Midbrain (tissue), 1 donor: ENCODE results near the gene TSPAN14.

Source experiments
- DNase-seq: peaks from one replicate; lab custom pipeline; 2025; lab: John Stamatoyannopoulos, UW

The TSPAN14 gene

GRCh38 chr10:80454513-80455460, 677 bp downstream of the TSPAN14 start:
- DNase-seq = no peak

GRCh38 chr10:80455461-80456349, 1.6 kb downstream of the TSPAN14 start:
- no peak for DNase-seq

- DNase-seq = no peak
Observed at GRCh38 chr10:80457554-80458262, 3.6 kb downstream of the TSPAN14 start.

- no peak for DNase-seq
Observed at GRCh38 chr10:80458263-80458625, 4.1 kb downstream of the TSPAN14 start.

- no peak for DNase-seq
Observed at GRCh38 chr10:80458638-80459037, 4.5 kb downstream of the TSPAN14 start.

GRCh38 chr10:80459047-80459865, 5.1 kb downstream of the TSPAN14 start:
- DNase-seq = no peak

GRCh38 chr10:80460399-80461207, 6.5 kb downstream of the TSPAN14 start:
- peak; percentile 52 for DNase-seq

GRCh38 chr10:80461208-80462183, 7.4 kb downstream of the TSPAN14 start:
- no peak for DNase-seq

- peak; percentile 29 for DNase-seq
Observed at GRCh38 chr10:80462299-80462980, 8.3 kb downstream of the TSPAN14 start.

- DNase-seq = no peak
Observed at GRCh38 chr10:80462981-80463741, 9.1 kb downstream of the TSPAN14 start.

GRCh38 chr10:80463868-80464267, 9.8 kb downstream of the TSPAN14 start:
- DNase-seq = no peak

- peak; percentile 67 for DNase-seq
Observed at GRCh38 chr10:80464557-80465450, 10.7 kb downstream of the TSPAN14 start.

GRCh38 chr10:80465451-80465835, 11.3 kb downstream of the TSPAN14 start:
- DNase-seq = no peak

GRCh38 chr10:80465839-80466590, 11.9 kb downstream of the TSPAN14 start:
- DNase-seq = no peak

- no peak for DNase-seq
Observed at GRCh38 chr10:80466724-80467326, 12.7 kb downstream of the TSPAN14 start.

GRCh38 chr10:80468002-80468401, 13.9 kb downstream of the TSPAN14 start:
- DNase-seq = peak; percentile 58
